Upper lobe of right lung (tissue), 1 donor: Measurements from ENCODE around the gene PPP1R26. TPM values are rescaled to one million over a fixed set of nuclear protein-coding genes. Genes with fewer than 3 reads are reported as not detected.

ENCODE experiments used
- ATAC-seq: fragments of 200-7000 bp; cut with Tn5 transposase; one replicate; pipeline ENCODE4 v1.9.1; 2020; ENCODE audit warnings: mild to moderate bottlenecking, moderate library complexity
- DNase-seq: peaks from one replicate; pipeline ENCODE4 v3.0.0-alpha.2; 2020
- H3K27ac ChIP-seq: fragments of 200-600 bp; one replicate; pipeline ENCODE4 v1.8.0; 2022
- H3K27me3 ChIP-seq: fragments of 200-600 bp; one replicate; pipeline ENCODE4 v1.8.0; 2022; ENCODE audit warnings: mild to moderate bottlenecking
- H3K36me3 ChIP-seq: fragments of 200-600 bp; one replicate; pipeline ENCODE4 v1.8.0; 2022
- H3K4me1 ChIP-seq: fragments of 200-600 bp; one replicate; pipeline ENCODE4 v1.8.0; 2022
- H3K4me3 ChIP-seq: fragments of 200-600 bp; one replicate; pipeline ENCODE4 v1.8.0; 2022; ENCODE audit warnings: mild to moderate bottlenecking
- H3K9me3 ChIP-seq: fragments of 200-600 bp; one replicate; pipeline ENCODE4 v1.8.0; 2022
- intact Hi-C: fragments of 100-400 bp; cut with DNase I; formaldehyde crosslinking; loops from one replicate; pipeline ENCODE4 v1.11.0; 2022
- total RNA-seq: library from RNA; stranded (reverse); fragmentation: NEBNext Ultra II Directional; extraction: Animal tissue kit (Norgen Biotek cat#: 25700); gene quantifications from one replicate; pipeline ENCODE4 v1.2.1, GENCODE V29; 2021
- TF ChIP-seq, protein P1 (sequence below): fragments of 200-600 bp; IDR thresholded peaks from one replicate; pipeline ENCODE4 v1.8.0; 2022; ENCODE audit warnings: antibody characterized with exemption
- donor health status: DM: no; HTN: yes; CAD: no; lungs with severe emphysema.

Gene PPP1R26
- total RNA-seq, 1 donor from 2014 or later = 27.5 TPM

DNA sequence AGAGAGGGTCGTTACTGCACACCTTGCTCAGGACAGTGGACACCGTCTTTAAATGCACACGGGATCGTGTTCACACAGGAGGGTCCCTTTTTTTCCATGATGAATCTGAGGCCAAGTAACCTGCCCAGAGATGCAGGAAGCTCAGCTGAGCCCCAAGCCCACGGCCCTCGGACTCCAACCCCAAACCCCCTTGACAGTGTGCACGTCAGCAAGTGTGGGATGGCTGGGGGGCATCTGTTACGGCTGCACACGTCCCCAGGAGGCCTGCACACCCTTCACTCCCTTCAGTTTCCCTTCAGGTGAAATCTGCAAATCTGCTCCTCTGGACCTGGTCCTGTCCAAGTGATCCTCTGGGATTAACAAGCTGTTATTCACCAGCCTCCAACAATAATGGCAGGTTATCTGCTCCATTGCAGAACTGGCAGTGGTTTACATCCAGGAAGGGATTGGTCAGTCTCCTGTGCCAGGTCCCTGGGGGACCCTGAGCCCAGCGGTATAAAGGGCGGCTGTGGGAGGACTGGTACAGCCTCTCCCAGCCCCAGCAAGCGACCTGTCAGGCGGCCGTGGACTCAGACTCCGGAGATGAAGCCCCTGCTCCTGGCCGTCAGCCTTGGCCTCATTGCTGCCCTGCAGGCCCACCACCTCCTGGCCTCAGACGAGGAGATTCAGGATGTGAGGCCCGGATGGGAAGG, 41.5 kb downstream of the PPP1R26 start, which contains the start of gene LCN1:
Gene LCN1, plus strand, starts transcription at position 525 of the 692 bp plus-strand sequence. Its CDS starts 58 bp downstream, at position 583.
- Histone ChIP-seq H3K36me3 (no peaks in the 10 kb centered on the region), H3K27me3 (peaks cover 8% of the 10 kb centered on the region)

GRCh38 chr9:135521608-135522095, 42.1 kb downstream of the PPP1R26 start:
- intact Hi-C loops = no loop called here
- Histone ChIP-seq H3K4me1 (no peaks in the 10 kb centered on the region), H3K36me3 (no peaks in the 10 kb centered on the region), H3K4me3 (no peak overlapping the region), H3K27ac (no peak overlapping the region), H3K9me3 (no peaks in the 10 kb centered on the region), H3K27me3 (peaks cover 8% of the 10 kb centered on the region)
- TF ChIP-seq, protein P1, sequence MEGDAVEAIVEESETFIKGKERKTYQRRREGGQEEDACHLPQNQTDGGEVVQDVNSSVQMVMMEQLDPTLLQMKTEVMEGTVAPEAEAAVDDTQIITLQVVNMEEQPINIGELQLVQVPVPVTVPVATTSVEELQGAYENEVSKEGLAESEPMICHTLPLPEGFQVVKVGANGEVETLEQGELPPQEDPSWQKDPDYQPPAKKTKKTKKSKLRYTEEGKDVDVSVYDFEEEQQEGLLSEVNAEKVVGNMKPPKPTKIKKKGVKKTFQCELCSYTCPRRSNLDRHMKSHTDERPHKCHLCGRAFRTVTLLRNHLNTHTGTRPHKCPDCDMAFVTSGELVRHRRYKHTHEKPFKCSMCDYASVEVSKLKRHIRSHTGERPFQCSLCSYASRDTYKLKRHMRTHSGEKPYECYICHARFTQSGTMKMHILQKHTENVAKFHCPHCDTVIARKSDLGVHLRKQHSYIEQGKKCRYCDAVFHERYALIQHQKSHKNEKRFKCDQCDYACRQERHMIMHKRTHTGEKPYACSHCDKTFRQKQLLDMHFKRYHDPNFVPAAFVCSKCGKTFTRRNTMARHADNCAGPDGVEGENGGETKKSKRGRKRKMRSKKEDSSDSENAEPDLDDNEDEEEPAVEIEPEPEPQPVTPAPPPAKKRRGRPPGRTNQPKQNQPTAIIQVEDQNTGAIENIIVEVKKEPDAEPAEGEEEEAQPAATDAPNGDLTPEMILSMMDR = no peak
- ATAC-seq = no peak
- DNase-seq = no peak

More for the DNA sequence above, 41.5 kb downstream of the PPP1R26 start, which contains the start of gene LCN1:
- peak; percentile 47 for DNase-seq
- TF ChIP-seq, protein P1 = no peak
- no peak for ATAC-seq
- H3K4me3 ChIP-seq = no peak within 1 kb of the TSS
- H3K9me3 ChIP-seq = no peaks in the 10 kb centered on the region
- intact Hi-C loops = no loop called here
- no peaks in the 10 kb centered on the region for H3K4me1 ChIP-seq
- no peak within 1 kb of the TSS for H3K27ac ChIP-seq

- Histone ChIP-seq H3K4me1 (no peaks in the 10 kb centered on the region), H3K9me3 (no peaks in the 10 kb centered on the region), H3K27me3 (peaks cover 8% of the 10 kb centered on the region), H3K4me3 (no peak overlapping the region), H3K36me3 (no peaks in the 10 kb centered on the region), H3K27ac (no peak overlapping the region)
- TF ChIP-seq, protein P1 = no peak
- intact Hi-C loops = no loop called here
- no peak for DNase-seq
- no peak for ATAC-seq
Measured at GRCh38 chr9:135522137-135522877, 42.7 kb downstream of the PPP1R26 start.

- H3K4me3 ChIP-seq = no peak overlapping the region
- H3K4me1 ChIP-seq = no peaks in the 10 kb centered on the region
- no peaks in the 10 kb centered on the region for H3K9me3 ChIP-seq
- intact Hi-C loops = no loop called here
- no peak for ATAC-seq
- H3K27ac ChIP-seq = no peak overlapping the region
- H3K27me3 ChIP-seq = peaks cover 8% of the 10 kb centered on the region
- no peaks in the 10 kb centered on the region for H3K36me3 ChIP-seq
- TF ChIP-seq, protein P1 = no peak
- DNase-seq = peak; percentile 39
Measured at GRCh38 chr9:135522931-135523330, 43.3 kb downstream of the PPP1R26 start.

- H3K9me3 ChIP-seq = no peaks in the 10 kb centered on the region
- H3K4me3 ChIP-seq = no peak overlapping the region
- H3K4me1 ChIP-seq = no peaks in the 10 kb centered on the region
- TF ChIP-seq, protein P1 = no peak
- peaks cover 8% of the 10 kb centered on the region for H3K27me3 ChIP-seq
- ATAC-seq (no peak), DNase-seq (peak; percentile 61)
- H3K27ac ChIP-seq = no peak overlapping the region
- intact Hi-C loops = no loop called here
- H3K36me3 ChIP-seq = no peaks in the 10 kb centered on the region
Measured at GRCh38 chr9:135523521-135524129, 44.0 kb downstream of the PPP1R26 start.
